K562 (cell line): ENCODE data around the gene FGFBP3. TPM values are rescaled to one million over a fixed set of nuclear protein-coding genes. Genes with fewer than 3 reads are reported as not detected.

Source experiments
- FOS ChIP-seq: IDR thresholded peaks from 3 replicates; pipeline ENCODE4 v1.6.1; 2011; ENCODE audit not compliant: insufficient read length; ENCODE audit errors: extremely low read depth
- GATAD2A ChIP-seq: fragments of 450-650 bp; IDR thresholded peaks from 2 replicates; pipeline ENCODE4 v1.6.1; 2017
- GTF2E2 ChIP-seq: fragments of 200-800 bp; sonication (Bioruptor generic); IDR thresholded peaks from 2 replicates; pipeline ENCODE4 v1.6.1; 2016; ENCODE audit warnings: missing genetic modification characterization, missing compliant biosample characterization
- KLF6 ChIP-seq: fragments of 250-450 bp; sonication (Bioruptor Pico); IDR thresholded peaks from 2 replicates; pipeline ENCODE4 v1.4.0; 2020; ENCODE audit warnings: mild to moderate bottlenecking, moderate library complexity, borderline replicate concordance
- MLX ChIP-seq, 2 experiments: fragments of 450-650 bp in 1 of 2; sonication (generic) in 1 of 2; formaldehyde crosslinking; conservative IDR thresholded peaks; 2 replicates each; pipeline versions ENCODE4 v1.4.0 to v1.8.1; 2020 to 2022; ENCODE audit warnings: mild to moderate bottlenecking in 1 of 2, missing genetic modification reagents in 1 of 2
- NR3C1 ChIP-seq: sonication (generic); formaldehyde crosslinking; IDR thresholded peaks from 2 replicates; pipeline ENCODE4 v1.8.1; 2022; ENCODE audit warnings: missing genetic modification reagents
- POLR2AphosphoS5 ChIP-seq: IDR thresholded peaks from 2 replicates; pipeline ENCODE4 v1.6.1; 2011; ENCODE audit warnings: mild to moderate bottlenecking, low read depth, low read length, moderate library complexity; ENCODE audit not compliant: control insufficient read depth, insufficient read depth
- RAD51 ChIP-seq: fragments of 450-650 bp; IDR thresholded peaks from 2 replicates; pipeline ENCODE4 v1.7.1; 2016; ENCODE audit warnings: low read depth, mild to moderate bottlenecking, borderline replicate concordance
- SFPQ ChIP-seq: fragments of 200-400 bp; formaldehyde crosslinking; IDR thresholded peaks from 2 replicates; pipeline ENCODE4 v1.6.1; 2017; ENCODE audit warnings: mild to moderate bottlenecking, low read depth, low read length, moderate library complexity
- SRSF7 ChIP-seq: fragments of 200-400 bp; formaldehyde crosslinking; optimal IDR thresholded peaks from 2 replicates; pipeline ENCODE3; 2017; ENCODE audit warnings: mild to moderate bottlenecking, low read depth, low read length
- TCFL5 ChIP-seq: fragments of 250-450 bp; sonication (Bioruptor Pico); conservative IDR thresholded peaks from 2 replicates; pipeline ENCODE4 v1.6.1; 2021; ENCODE audit warnings: mild to moderate bottlenecking, moderate library complexity, matching md5 sums
- ZNF140 ChIP-seq: fragments of 250-450 bp; sonication (Bioruptor Pico); IDR thresholded peaks from 2 replicates; pipeline ENCODE4 v1.8.0; 2021; ENCODE audit warnings: moderate library complexity, mild to moderate bottlenecking, inconsistent platforms
- ZNF41 ChIP-seq: fragments of 250-450 bp; sonication (Bioruptor Pico); conservative IDR thresholded peaks from 2 replicates; pipeline ENCODE4 v1.4.0; 2020; ENCODE audit warnings: mild to moderate bottlenecking
- ZNF717 ChIP-seq: fragments of 250-450 bp; sonication (Bioruptor Pico); IDR thresholded peaks from 2 replicates; pipeline ENCODE4 v1.5.0; 2021
- polyA plus RNA-seq, 8 experiments: library from polyadenylated mRNA; depleted of rRNA in 4 of 8; stranded (reverse) in 5 of 8; unstranded in 3 of 8; fragments of >200 nt; fragmentation: Nextera tagmentation in 2 of 8; fragmentation: Illumina TruSeq in 1 of 8; extraction: Ambion mirVana in 2 of 8; extraction: Trizol in 1 of 8; gene quantifications; 2 replicates each; pipeline versions ENCODE4 v1.2.1 to v1.2.3, GENCODE V29; 2011 to 2014; ENCODE audit warnings: inconsistent platforms in 1 of 8, missing spikeins in 1 of 8
- total RNA-seq, 7 experiments: library from RNA; depleted of rRNA in 6 of 7; stranded (reverse); fragments of >200 nt in 6 of 7; fragmentation: Illumina TruSeq in 2 of 7; extraction: Trizol in 2 of 7; gene quantifications; 2 replicates each; pipeline versions ENCODE4 v1.2.1 to v1.2.3, GENCODE V29; 2011 to 2021; ENCODE audit warnings: low replicate concordance in 1 of 7
- TF ChIP-seq, protein P1 (sequence below): sonication (generic); formaldehyde crosslinking; IDR thresholded peaks from 2 replicates; pipeline ENCODE4 v1.8.0; 2022; ENCODE audit warnings: mild to moderate bottlenecking, low read depth, missing genetic modification reagents
- TF ChIP-seq, protein P2 (sequence below): fragments of 250-450 bp; sonication (Bioruptor Pico); IDR thresholded peaks from 2 replicates; pipeline ENCODE4 v1.8.0; 2022; ENCODE audit warnings: inconsistent platforms, mild to moderate bottlenecking, moderate library complexity, borderline replicate concordance
- TF ChIP-seq, protein P3 (sequence below): sonication (generic); formaldehyde crosslinking; IDR thresholded peaks from 2 replicates; pipeline ENCODE4 v1.8.1; 2022; ENCODE audit warnings: missing genetic modification reagents
- TF ChIP-seq, protein P4 (sequence below): sonication (generic); formaldehyde crosslinking; IDR thresholded peaks from 2 replicates; pipeline ENCODE4 v1.8.1; 2023; ENCODE audit warnings: mild to moderate bottlenecking, missing genetic modification reagents

Gene FGFBP3
- total and polyA plus RNA-seq, 9 of the 15 experiments (the other 6 are each of a cell fraction or from before 2014, with no cell fraction given): 0.58 to 3.0 (median 1.5) TPM

DNA sequence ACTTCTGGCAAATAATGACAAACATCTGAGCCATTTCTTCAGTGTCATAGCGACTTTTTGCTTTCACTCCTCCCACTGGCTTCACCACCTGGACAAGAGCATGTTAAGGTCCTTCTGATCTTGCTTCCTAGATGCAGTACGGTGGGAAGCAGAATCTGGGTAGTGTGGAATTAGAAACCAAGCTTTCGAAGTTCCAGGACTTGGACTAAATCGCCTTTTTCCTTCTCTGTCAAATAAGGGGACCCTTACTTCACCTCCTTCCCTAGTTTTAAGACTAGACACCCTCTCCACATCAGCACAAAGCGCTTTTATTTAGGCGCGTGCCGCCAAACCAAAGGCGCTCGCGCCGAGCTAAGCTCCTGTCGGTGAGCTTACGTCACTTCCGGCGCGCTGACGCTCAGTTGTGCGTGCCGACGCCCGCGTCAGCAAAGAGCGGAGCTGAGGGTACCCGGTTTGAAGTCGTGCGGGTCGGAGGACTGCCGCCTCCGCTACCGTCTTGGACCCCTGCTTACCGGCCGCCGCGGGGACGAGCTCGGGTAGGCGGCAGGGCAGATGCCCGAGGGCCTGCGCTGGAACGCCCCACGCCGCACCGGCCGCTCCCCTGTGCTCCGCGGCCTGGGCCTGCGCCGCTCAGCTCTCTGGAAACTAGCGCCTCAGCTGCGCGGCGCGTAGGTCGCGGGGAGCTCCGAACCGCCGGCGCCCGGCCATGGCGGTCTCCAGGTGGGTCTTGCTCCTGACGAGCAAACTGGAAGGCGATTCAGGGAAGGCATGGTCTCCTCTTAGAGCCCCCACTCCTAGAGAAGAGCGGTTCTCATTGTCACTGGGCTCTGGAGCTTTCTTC lies 14.3 kb upstream of the FGFBP3 start, which contains the start of gene BTAF1 (continued):
- TF ChIP-seq SRSF7: no peak
- TF ChIP-seq, protein P1, sequence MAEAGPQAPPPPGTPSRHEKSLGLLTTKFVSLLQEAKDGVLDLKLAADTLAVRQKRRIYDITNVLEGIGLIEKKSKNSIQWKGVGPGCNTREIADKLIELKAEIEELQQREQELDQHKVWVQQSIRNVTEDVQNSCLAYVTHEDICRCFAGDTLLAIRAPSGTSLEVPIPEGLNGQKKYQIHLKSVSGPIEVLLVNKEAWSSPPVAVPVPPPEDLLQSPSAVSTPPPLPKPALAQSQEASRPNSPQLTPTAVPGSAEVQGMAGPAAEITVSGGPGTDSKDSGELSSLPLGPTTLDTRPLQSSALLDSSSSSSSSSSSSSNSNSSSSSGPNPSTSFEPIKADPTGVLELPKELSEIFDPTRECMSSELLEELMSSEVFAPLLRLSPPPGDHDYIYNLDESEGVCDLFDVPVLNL: peak; percentile 54; the same call in 1 of the 2 replicates
- no peak for TF ChIP-seq ZNF41
- TF ChIP-seq NR3C1 (CRISPR knock-in tag): 0 out of 2 replicates have a peak, but pooled peaks have one; percentile 35
- no peak for TF ChIP-seq GATAD2A
- TF ChIP-seq, protein P2, sequence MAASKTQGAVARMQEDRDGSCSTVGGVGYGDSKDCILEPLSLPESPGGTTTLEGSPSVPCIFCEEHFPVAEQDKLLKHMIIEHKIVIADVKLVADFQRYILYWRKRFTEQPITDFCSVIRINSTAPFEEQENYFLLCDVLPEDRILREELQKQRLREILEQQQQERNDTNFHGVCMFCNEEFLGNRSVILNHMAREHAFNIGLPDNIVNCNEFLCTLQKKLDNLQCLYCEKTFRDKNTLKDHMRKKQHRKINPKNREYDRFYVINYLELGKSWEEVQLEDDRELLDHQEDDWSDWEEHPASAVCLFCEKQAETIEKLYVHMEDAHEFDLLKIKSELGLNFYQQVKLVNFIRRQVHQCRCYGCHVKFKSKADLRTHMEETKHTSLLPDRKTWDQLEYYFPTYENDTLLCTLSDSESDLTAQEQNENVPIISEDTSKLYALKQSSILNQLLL (CRISPR knock-in tag): no peak
- TF ChIP-seq, protein P3, sequence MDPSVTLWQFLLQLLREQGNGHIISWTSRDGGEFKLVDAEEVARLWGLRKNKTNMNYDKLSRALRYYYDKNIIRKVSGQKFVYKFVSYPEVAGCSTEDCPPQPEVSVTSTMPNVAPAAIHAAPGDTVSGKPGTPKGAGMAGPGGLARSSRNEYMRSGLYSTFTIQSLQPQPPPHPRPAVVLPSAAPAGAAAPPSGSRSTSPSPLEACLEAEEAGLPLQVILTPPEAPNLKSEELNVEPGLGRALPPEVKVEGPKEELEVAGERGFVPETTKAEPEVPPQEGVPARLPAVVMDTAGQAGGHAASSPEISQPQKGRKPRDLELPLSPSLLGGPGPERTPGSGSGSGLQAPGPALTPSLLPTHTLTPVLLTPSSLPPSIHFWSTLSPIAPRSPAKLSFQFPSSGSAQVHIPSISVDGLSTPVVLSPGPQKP (CRISPR knock-in tag): no peak
- no peak for TF ChIP-seq FOS
- TF ChIP-seq ZNF717 (CRISPR knock-in tag): no peak
- TF ChIP-seq ZNF140 (CRISPR knock-in tag): no peak
- peak; percentile 92 for TF ChIP-seq POLR2AphosphoS5
- TF ChIP-seq, protein P4, sequence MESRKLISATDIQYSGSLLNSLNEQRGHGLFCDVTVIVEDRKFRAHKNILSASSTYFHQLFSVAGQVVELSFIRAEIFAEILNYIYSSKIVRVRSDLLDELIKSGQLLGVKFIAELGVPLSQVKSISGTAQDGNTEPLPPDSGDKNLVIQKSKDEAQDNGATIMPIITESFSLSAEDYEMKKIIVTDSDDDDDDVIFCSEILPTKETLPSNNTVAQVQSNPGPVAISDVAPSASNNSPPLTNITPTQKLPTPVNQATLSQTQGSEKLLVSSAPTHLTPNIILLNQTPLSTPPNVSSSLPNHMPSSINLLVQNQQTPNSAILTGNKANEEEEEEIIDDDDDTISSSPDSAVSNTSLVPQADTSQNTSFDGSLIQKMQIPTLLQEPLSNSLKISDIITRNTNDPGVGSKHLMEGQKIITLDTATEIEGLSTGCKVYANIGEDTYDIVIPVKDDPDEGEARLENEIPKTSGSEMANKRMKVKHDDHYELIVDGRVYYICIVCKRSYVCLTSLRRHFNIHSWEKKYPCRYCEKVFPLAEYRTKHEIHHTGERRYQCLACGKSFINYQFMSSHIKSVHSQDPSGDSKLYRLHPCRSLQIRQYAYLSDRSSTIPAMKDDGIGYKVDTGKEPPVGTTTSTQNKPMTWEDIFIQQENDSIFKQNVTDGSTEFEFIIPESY: no peak
- TF ChIP-seq RAD51: no peak
- no peak for TF ChIP-seq KLF6
- no peak for TF ChIP-seq SFPQ
- TF ChIP-seq GTF2E2 (tag): peak; percentile 71
- no peak for TF ChIP-seq MLX (CRISPR knock-in tag; conservative IDR thresholded peaks at IDR 0.05)
- TF ChIP-seq TCFL5 (CRISPR knock-in tag): no peak
